B cell (primary cell): Measurements from ENCODE around the gene DSCAML1. TPM values are rescaled to one million over a fixed set of nuclear protein-coding genes. Genes with fewer than 3 reads are reported as not detected.

ENCODE experiments used
- ATAC-seq: fragments of 200-7000 bp; cut with Tn5 transposase; one replicate; pipeline ENCODE4 v1.10.0; 2021; ENCODE audit warnings: low read depth, mild to moderate bottlenecking, moderate number of reproducible peaks, moderate library complexity
- CTCF ChIA-PET: fragments of 350-600 bp; sonication (Branson Sonifier 250); formaldehyde crosslinking; loops from one replicate; lab custom pipeline; 2021; ENCODE audit warnings: antibody characterized with exemption, inconsistent platforms; lab: Charles Lee
- POLR2A ChIA-PET: fragments of 350-600 bp; sonication (Branson Sonifier 250); formaldehyde crosslinking; loops from one replicate; lab custom pipeline; 2021; ENCODE audit warnings: antibody characterized with exemption; lab: Charles Lee
- DNase-seq: peaks from one replicate; pipeline ENCODE4 v3.0.0; 2013
- H2AFZ ChIP-seq: 2 replicates; pipeline ENCODE4 v1.6.1; 2012; ENCODE audit warnings: mild to moderate bottlenecking, low read depth, low read length; ENCODE audit not compliant: insufficient read depth, poor library complexity, severe bottlenecking
- H3K27ac ChIP-seq, 2 donors: 1 replicate in 1 of 2; 2 replicates in 1 of 2; pipeline ENCODE4 v1.5.1; 2012 to 2013; ENCODE audit warnings: low read length in 2 of 2, mild to moderate bottlenecking in 2 of 2, moderate library complexity in 1 of 2
- H3K27me3 ChIP-seq, 4 experiments: fragments of 200-600 bp in 1 of 4; sonication (generic) in 1 of 4; replicated peaks in 1 of 4; 1 replicate in 2 of 4; 2 replicates in 2 of 4; pipeline versions ENCODE4 v1.6.1 to v1.7.0; 2013 to 2016; ENCODE audit warnings: low read length in 3 of 4, mild to moderate bottlenecking in 2 of 4, mixed read lengths in 1 of 4, moderate library complexity in 1 of 4; ENCODE audit not compliant: insufficient read depth in 4 of 4, control insufficient read depth in 3 of 4; ENCODE audit errors: control extremely low read depth in 1 of 4
- H3K36me3 ChIP-seq, 2 experiments: replicated peaks in 1 of 2; 1 replicate in 1 of 2; 2 replicates in 1 of 2; pipeline versions ENCODE4 v1.6.1 to v1.7.1; 2013; ENCODE audit warnings: low read length in 1 of 2; ENCODE audit not compliant: insufficient read depth in 2 of 2, control insufficient read depth in 1 of 2; ENCODE audit errors: control extremely low read depth in 1 of 2, extremely low read depth in 1 of 2
- H3K4me1 ChIP-seq, 2 donors: fragments of 200-600 bp in 1 of 2; sonication (generic) in 1 of 2; 1 replicate in 1 of 2; 2 replicates in 1 of 2; pipeline versions ENCODE4 v1.5.1 to v1.6.1; 2013 to 2017; ENCODE audit warnings: low read length in 2 of 2; ENCODE audit not compliant: control insufficient read depth in 2 of 2, insufficient read depth in 2 of 2
- H3K4me2 ChIP-seq: replicated peaks from 2 replicates; pipeline ENCODE3; 2012; ENCODE audit warnings: mild to moderate bottlenecking, low read depth, low read length; ENCODE audit not compliant: poor library complexity, severe bottlenecking
- H3K4me3 ChIP-seq, 5 experiments: fragments of 200-600 bp in 1 of 5; sonication (generic) in 1 of 5; 1 replicate in 3 of 5; 2 replicates in 2 of 5; pipeline versions ENCODE4 v1.5.1 to v1.7.0; 2011 to 2016; ENCODE audit warnings: low read length in 4 of 5, mild to moderate bottlenecking in 4 of 5, low read depth in 2 of 5, control low read depth in 1 of 5, moderate library complexity in 1 of 5; ENCODE audit not compliant: insufficient read depth in 1 of 5; ENCODE audit errors: control extremely low read depth in 1 of 5, extremely low read depth in 1 of 5
- H3K79me2 ChIP-seq: fragments of 200-600 bp; sonication (generic); one replicate; pipeline ENCODE4 v1.6.0; 2016; ENCODE audit warnings: low read length; ENCODE audit not compliant: control insufficient read depth, insufficient read depth
- H3K9ac ChIP-seq: fragments of 200-600 bp; sonication (generic); 2 replicates; pipeline ENCODE4 v1.6.1; 2017; ENCODE audit warnings: mild to moderate bottlenecking, low read length, moderate library complexity
- H3K9me3 ChIP-seq, 3 donors: one replicate each; pipeline versions ENCODE4 v1.6.1 to v1.7.1; 2013; ENCODE audit warnings: low read length in 2 of 3; ENCODE audit not compliant: control insufficient read depth in 2 of 3, insufficient read depth in 1 of 3; ENCODE audit errors: control extremely low read depth in 1 of 3
- H4K20me1 ChIP-seq: 2 replicates; pipeline ENCODE4 v1.6.0; 2012; ENCODE audit warnings: mild to moderate bottlenecking, low read length; ENCODE audit not compliant: insufficient read depth, control insufficient read depth, poor library complexity, severe bottlenecking
- H3K27ac Mint-ChIP-seq: one replicate; pipeline ENCODE4 v1.8.0; 2021; ENCODE audit warnings: mixed read lengths
- H3K27me3 Mint-ChIP-seq: one replicate; pipeline ENCODE4 v1.8.0; 2021; ENCODE audit warnings: mixed read lengths
- H3K4me1 Mint-ChIP-seq: one replicate; pipeline ENCODE4 v1.8.0; 2021; ENCODE audit warnings: mixed read lengths
- H3K4me3 Mint-ChIP-seq: one replicate; pipeline ENCODE4 v1.8.0; 2021; ENCODE audit warnings: mixed read lengths
- H3K9me3 Mint-ChIP-seq: one replicate; pipeline ENCODE4 v1.8.0; 2022; ENCODE audit warnings: mixed read lengths; ENCODE audit not compliant: insufficient read depth
- CTCF ChIP-seq: fragments of 200-600 bp; IDR thresholded peaks from one replicate; pipeline ENCODE4 v1.8.0; 2022; ENCODE audit warnings: antibody characterized with exemption, mild to moderate bottlenecking
- EZH2 ChIP-seq: IDR thresholded peaks from 2 replicates; pipeline ENCODE4 v1.6.1; 2012; ENCODE audit warnings: borderline replicate concordance, low read depth, mild to moderate bottlenecking, moderate library complexity, low read length; ENCODE audit not compliant: insufficient read depth, poor library complexity, severe bottlenecking
- WGBS: methylation state at CpG from one replicate; pipeline ENCODE4 v1.1.5; 2013; ENCODE audit warnings: missing lambda C conversion rate; ENCODE audit not compliant: insufficient coverage; 5-methylcytosine and 5-hydroxymethylcytosine counted together
- intact Hi-C: fragments of 100-400 bp; cut with micrococcal nuclease; formaldehyde crosslinking; loops from one replicate; pipeline ENCODE4 v1.10.0; 2022
- polyA plus RNA-seq: library from polyadenylated mRNA; depleted of rRNA; stranded (reverse); fragments of >200 nt; gene quantifications from 2 replicates; pipeline ENCODE4 v1.2.3, GENCODE V29; 2012
- total RNA-seq, 2 donors: library from RNA; stranded (reverse); fragments of 120-200 nt in 1 of 2; gene quantifications; 1 replicate in 1 of 2; 2 replicates in 1 of 2; pipeline versions ENCODE4 v1.2.3 to v1.2.4, GENCODE V29; 2013 to 2022

The DSCAML1 gene
- total and polyA plus RNA-seq, 2 donors (not counting 1 experiment from before 2014, with no cell fraction given), result 1.2 to 6.2 TPM

GRCh38 chr11:117473481-117474091 lies 323.4 kb downstream of the DSCAML1 start:
- DNase-seq (no peak), ATAC-seq (no peak)
- H3K27me3 Mint-ChIP-seq, result peaks cover 15% of the 10 kb centered on the region
- TF ChIP-seq EZH2 (no peak), CTCF (no peak)
- no peaks in the 10 kb centered on the region for H3K27me3 ChIP-seq
- no peak overlapping the region for H3K4me3 Mint-ChIP-seq
- H3K27ac ChIP-seq, result no peak overlapping the region
- no peak overlapping the region for H3K9ac ChIP-seq
- ChIA-PET POLR2A (no interaction called here), CTCF (interaction anchor here (0.6 kb wide), 1 partner anchor 127 kb away, joined by 3 read pairs; no protein-coding TSS in a partner anchor)
- H3K4me3 ChIP-seq, result no peak overlapping the region
- intact Hi-C loops, result no loop called here
- 100% methylated on average over 3 of the region's 8 CpGs for WGBS
- no peak overlapping the region for H3K4me2 ChIP-seq
- H3K79me2 ChIP-seq, result no peaks in the 10 kb centered on the region
- no peaks in the 10 kb centered on the region for H3K4me1 ChIP-seq
- H3K9me3 Mint-ChIP-seq, result no peaks in the 10 kb centered on the region
- no peaks in the 10 kb centered on the region for H3K36me3 ChIP-seq
- H4K20me1 ChIP-seq, result no peaks in the 10 kb centered on the region
- no peak overlapping the region for H2AFZ ChIP-seq
- H3K4me1 Mint-ChIP-seq, result no peaks in the 10 kb centered on the region
- H3K27ac Mint-ChIP-seq, result no peak overlapping the region
- no peaks in the 10 kb centered on the region for H3K9me3 ChIP-seq

- Mint-ChIP-seq H3K4me1 (no peaks in the 10 kb centered on the region), H3K9me3 (no peaks in the 10 kb centered on the region), H3K27ac (no peak overlapping the region), H3K4me3 (no peak overlapping the region), H3K27me3 (peaks cover 14% of the 10 kb centered on the region)
- Histone ChIP-seq H3K4me2 (no peak overlapping the region), H3K36me3 (no peaks in the 10 kb centered on the region), H3K9me3 (no peaks in the 10 kb centered on the region), H3K4me1 (no peaks in the 10 kb centered on the region), H2AFZ (no peak overlapping the region), H3K9ac (no peak overlapping the region), H3K27me3 (no peaks in the 10 kb centered on the region), H3K79me2 (no peaks in the 10 kb centered on the region), H4K20me1 (no peaks in the 10 kb centered on the region), H3K4me3 (no peak overlapping the region), H3K27ac (no peak overlapping the region)
- TF ChIP-seq EZH2 (no peak), CTCF (no peak)
- POLR2A ChIA-PET, result no interaction called here
- CTCF ChIA-PET, result no interaction called here
- ATAC-seq, result no peak
- intact Hi-C loops, result no loop called here
- DNase-seq, result no peak
- 93% methylated on average over 4 of the region's 7 CpGs for WGBS
Measured at GRCh38 chr11:117471776-117472175, 325.2 kb downstream of the DSCAML1 start.
